ENCODE measurements around the gene DEDD2.
A peak's percentile ranks its signal among the peaks of the same experiment; 100 is the strongest.
"Not testable (repeated sequence)": the region's sequence is repeated elsewhere in the genome, so short reads cannot be mapped to it uniquely, and the experiment has no call there.

Gene DEDD2

GRCh38 chr19:42217520-42218437 is at the start of gene DEDD2:
Gene DEDD2 (minus strand): TSS chr19:42217677. CDS start chr19:42217007, 670 bp downstream.
- DNase-seq (ENCODE audit: low read depth) = peak; percentile 99

- not testable (repeated sequence) for DNase-seq (ENCODE audit: low read depth)
Measured at GRCh38 chr19:42266928-42267603, 49.6 kb upstream of the DEDD2 start.

GRCh38 chr19:42266105-42266504 is 48.6 kb upstream of the DEDD2 start:
- DNase-seq (ENCODE audit: low read depth) = not testable (repeated sequence)

- no peak for DNase-seq (ENCODE audit: low read depth)
Measured at GRCh38 chr19:42261763-42262162, 44.3 kb upstream of the DEDD2 start.

- DNase-seq (ENCODE audit: low read depth) = not testable (repeated sequence)
Measured at GRCh38 chr19:42257842-42258241, 40.4 kb upstream of the DEDD2 start.

GRCh38 chr19:42255766-42256745 is 38.6 kb upstream of the DEDD2 start:
- DNase-seq (ENCODE audit: low read depth) = no peak

GRCh38 chr19:42254850-42255765 is 37.6 kb upstream of the DEDD2 start, which contains the start of gene ERF:
Gene ERF (minus strand): TSS chr19:42255128. CDS start chr19:42254999, 129 bp downstream.
- peak; percentile 88 for DNase-seq (ENCODE audit: low read depth)

- DNase-seq (ENCODE audit: low read depth) = peak; percentile 45
Measured at GRCh38 chr19:42254089-42254849, 36.8 kb upstream of the DEDD2 start.

GRCh38 chr19:42253245-42254088 is 36.0 kb upstream of the DEDD2 start:
- DNase-seq (ENCODE audit: low read depth) = no peak

- no peak for DNase-seq (ENCODE audit: low read depth)
Measured at GRCh38 chr19:42252365-42253244, 35.1 kb upstream of the DEDD2 start.

- DNase-seq (ENCODE audit: low read depth) = no peak
Measured at GRCh38 chr19:42251572-42252358, 34.3 kb upstream of the DEDD2 start.

GRCh38 chr19:42250666-42251531 is 33.4 kb upstream of the DEDD2 start:
- DNase-seq (ENCODE audit: low read depth) = no peak

- no peak for DNase-seq (ENCODE audit: low read depth)
Measured at GRCh38 chr19:42250183-42250665, 32.7 kb upstream of the DEDD2 start.

- no peak for DNase-seq (ENCODE audit: low read depth)
Measured at GRCh38 chr19:42249769-42250168, 32.3 kb upstream of the DEDD2 start.

- no peak for DNase-seq (ENCODE audit: low read depth)
Measured at GRCh38 chr19:42249149-42249750, 31.8 kb upstream of the DEDD2 start.
